Activated CD8-positive, alpha-beta memory T cell treated with anti-CD3 and anti-CD28 coated beads, Interleukin-2, amount 50 U/mL, for 48 hours (primary cell): ENCODE measurements around the gene EPAS1.

Source experiments
- DNase-seq: peaks from one replicate; pipeline ENCODE4 v3.0.0-alpha.2; 2020

EPAS1 gene

DNA sequence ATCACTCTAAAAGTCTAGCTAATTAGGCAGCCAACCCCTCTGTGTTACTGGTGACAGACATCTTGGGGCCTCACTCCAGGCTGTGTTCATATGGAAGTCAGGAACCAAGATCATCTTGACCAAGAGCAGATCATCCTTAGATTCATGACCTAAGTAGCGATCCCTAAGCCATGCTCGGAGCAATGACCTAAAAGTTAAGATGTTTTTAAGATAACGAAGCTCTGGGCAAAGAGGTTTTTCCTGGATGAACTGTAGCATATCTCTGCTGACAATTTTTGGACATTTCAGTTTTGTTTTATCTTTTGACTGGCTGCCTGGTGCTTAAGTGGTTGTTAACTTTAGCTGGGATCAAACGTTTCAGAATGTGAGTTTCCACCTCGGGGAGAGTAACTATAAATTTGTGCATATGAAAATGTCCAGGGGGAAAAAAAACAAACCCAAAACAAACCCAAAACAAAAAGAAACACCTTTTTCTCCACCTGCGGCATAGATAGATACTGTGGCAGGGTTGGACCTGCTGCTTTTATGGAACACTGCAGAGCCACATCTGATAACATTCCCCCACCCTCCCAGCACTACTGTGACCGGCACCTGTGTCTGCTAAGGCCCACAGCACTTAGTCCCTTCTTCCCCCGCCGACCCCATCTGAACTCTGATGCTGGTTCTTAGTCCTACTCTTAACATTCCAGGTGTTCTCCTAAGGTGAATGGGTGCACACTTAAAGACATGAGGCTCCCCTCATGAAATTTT is 45.5 kb downstream of the EPAS1 start:
- no peak for DNase-seq

DNA sequence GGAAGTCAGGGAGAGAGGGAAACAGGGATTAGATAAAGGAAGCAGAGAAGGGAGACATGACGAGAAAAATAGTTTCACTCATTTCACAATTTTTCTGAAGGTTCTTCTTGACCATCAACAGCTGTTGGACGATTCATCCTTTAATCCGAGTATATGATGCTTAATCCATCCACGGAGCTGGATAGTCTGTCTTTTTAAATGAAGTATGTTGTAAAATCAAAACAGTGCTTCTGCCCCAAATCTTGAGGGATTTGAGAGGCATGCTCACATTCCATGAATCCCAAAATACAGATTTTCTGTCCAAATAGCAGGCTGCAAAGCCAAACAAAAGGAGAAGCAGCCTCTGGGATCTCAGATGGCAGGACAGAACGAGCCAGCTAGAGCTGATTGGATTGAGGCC is 47.5 kb downstream of the EPAS1 start:
- no peak for DNase-seq

DNA sequence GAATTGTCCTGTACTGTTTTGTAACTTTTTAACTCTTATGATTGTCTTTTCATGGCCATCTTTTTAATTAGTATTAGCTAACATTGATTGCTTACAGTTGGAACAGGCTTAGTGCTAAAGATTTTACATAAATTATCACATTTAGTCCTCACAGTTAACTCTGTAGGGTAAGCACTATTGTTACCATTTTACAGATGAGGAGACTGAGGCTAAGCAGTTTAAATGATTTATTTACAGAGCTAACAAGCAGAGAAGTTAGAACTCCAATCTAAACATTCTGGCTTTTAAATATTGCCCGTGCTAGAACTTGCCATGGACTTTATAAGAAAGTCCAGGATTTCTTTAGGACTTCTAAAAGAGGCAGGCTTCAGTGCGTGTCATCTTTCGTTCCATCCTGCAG is 48.6 kb downstream of the EPAS1 start:
- DNase-seq: no peak

DNA sequence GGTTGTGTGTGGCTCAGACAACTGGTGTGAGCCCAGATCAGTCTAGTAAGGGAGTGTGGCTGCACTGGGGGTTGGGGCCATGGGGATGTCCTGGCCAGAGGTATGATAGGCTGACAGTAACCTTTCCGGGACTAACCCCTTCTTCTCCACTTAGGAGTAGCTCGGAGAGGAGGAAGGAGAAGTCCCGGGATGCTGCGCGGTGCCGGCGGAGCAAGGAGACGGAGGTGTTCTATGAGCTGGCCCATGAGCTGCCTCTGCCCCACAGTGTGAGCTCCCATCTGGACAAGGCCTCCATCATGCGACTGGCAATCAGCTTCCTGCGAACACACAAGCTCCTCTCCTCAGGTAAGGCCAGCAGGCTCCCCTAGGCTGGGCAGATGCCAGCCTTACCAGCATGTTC is 49.5 kb downstream of the EPAS1 start:
- no peak for DNase-seq

DNA sequence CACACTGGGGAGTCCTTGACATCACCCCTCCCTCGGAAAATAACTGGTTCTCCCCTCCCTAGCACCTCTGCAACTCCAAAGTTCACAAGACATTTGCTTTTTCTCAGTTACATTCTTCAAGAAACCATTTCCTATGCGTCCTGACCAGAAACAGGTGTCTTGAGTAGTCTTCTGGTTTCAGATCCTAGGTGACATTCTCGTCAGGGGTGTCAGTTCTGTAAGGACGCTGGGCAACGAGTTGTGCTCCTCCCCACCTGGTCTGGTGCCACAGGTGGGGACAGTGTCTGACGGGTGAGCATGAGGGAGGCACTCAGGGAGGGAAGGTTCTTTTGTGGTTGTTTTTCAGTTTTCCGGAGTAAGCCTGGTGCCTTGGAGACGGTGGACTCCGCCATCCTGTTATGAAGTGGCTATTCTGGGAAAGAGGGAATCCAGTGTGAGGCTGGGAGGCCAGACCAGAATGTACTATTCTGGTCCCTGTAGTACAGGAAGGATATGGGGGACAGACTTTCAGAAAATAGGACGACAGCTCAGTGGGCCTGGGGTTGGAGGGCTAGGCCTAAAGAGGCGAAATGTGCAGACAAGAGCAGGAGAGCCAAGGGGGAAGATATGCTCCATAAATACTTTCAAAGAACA is 50.6 kb downstream of the EPAS1 start:
- DNase-seq: no peak

DNA sequence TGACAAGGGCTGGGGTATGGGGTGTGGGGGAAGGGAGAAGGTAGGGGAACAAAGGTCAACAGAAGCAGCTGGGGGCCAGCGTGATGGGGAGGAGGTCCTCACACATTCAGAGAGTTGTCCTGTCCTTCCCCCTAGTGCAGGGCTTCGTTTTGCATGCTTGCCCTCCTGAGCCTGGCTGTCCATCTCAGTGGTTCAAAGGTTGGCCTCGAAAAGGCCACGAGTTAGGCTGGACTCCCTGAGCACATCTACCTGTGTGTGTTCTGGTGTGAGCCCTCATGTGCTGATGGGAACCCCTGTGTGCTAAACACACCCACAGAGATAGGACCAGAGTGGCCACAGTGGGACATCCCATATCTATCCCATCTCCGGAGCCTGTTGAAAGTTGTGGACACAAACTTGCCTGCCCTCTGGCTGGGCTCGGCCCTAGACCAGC is 51.9 kb downstream of the EPAS1 start:
- no peak for DNase-seq

DNA sequence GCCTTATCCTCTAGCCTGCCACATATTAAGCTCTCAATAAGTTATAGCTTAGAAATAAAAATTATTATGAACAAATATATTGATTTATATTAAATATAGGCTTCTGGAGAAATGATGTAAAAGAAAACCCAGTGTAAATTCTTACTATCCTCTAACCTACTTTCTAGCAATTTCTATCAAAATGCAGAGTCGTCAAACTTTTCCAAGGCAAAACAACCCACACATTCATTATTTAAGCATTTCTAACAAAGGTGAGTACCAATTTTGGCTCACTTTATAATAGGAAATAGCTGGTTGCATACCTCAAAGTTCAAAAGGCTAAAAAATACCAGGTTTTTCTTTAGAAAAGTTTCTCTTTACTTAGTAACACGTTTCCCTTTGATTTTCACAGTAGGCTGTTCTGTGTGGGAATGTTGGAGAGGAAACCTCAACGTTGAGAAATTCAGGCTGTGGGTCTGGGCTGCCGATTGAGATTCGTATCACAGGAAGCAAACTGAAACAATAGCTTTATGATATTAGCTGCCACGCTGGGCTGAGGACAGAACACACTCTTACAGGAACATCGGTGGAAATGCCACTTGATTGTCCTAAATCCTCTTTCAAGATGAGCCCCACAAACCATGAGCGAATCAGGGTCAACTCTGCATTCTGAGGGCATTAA is 53.0 kb downstream of the EPAS1 start:
- DNase-seq: no peak

DNA sequence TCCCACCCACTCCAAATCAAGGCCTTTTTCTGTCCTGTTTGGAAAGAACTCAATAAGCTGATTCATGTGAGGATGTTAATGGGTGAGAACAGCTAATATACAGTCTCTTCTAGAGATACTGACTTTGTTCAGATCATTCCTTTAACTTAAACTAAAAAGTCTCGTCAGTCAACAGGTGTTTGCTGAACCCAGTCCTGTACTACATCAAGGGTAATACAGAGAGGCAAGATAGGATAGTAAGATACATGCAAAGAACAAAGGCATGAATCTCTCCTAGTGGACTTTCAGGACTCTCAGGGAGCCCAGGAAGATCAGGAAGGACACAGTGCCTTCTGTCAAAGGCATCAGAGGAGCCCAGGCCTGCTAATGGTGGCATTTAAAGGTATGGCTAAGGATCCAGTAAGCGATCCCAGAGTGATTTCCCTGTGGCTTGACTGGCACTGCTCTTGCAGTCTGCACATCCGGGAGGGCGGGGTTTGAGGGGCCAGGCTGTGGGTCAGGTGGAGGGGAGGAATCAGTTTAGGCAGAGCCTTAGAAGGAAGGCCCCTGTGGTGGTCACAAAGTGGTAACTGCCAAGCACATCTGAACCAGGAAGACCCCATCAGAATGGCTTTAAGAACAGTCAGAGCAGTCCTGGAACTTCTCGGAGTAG is 54.0 kb downstream of the EPAS1 start:
- peak; percentile 70 for DNase-seq

DNA sequence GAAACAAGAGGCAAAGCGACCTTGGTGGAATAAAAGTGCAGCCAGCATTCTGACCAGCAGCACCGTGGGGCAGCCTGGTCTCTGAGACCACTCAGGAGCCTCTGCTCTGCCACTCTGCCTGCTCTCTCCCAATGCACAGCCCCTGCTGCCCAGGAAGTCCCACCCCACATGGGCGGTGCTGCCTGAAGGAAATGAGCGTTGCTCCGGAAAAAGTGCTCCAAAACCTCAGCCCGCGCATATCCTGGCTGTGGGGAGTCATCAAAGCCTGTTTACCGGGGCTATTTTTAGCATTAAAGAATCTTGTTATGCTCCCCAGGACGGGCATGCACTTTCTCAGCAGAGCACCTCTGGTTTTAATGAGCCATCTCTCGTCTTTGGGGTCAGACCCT is 54.5 kb downstream of the EPAS1 start:
- peak; percentile 78 for DNase-seq

DNA sequence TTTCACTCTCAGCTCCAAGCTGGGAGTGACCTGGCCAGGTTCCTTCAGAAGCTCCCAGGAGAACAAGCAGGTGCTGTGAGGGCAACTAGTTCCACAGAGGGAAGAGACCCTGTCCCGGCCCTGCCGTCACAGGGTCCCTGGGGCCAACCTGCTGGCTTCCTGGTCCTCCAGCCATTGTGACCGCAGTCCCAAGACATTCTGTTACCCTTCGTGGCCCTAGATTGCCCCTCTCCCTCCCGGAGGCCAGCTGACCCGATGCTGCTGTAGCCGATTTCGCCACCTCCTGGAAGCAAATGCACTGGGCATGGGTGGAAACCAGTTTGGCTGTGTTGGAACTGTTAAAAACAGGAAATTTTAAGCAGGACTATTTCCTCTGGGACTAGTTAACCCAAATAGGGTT is 55.4 kb downstream of the EPAS1 start:
- DNase-seq: no peak

DNA sequence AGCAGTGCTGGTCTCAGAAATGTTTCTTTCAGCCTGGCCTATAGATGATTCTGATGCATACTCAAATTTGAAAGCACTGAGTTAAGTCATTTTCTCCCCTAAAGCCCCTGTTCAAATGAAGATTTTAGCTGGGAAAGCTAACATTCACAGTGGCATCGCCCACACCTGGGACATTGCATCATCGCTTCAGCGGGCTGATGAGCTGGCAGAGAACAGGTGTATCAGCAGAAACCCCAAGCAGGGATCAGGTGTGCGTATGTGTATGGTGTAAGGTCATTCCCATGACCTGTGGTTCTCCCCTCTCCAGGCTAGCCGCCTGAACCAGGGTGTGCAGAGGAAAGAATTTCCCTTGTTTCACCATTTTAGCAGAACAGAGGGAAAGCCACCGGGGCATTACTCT is 56.3 kb downstream of the EPAS1 start:
- DNase-seq: no peak

DNA sequence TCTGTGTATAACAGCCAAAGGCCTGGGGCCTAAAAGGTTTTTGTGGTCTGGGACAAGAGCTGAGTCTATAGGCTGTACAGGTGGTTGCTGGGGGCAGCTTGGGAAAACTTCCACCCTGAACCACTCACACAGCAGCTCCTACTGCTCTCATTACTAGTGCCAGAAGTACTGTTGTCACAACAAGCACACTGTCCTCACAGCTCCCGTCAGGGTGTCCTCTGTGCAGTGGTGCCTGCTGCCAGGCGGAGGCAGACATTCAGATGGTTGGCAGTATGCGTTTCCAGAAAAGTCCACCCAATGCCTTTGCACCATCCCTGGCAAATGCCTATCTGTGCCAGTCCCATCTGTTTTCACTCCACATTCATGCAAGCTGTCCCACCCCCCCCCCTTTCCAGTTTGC is 58.5 kb downstream of the EPAS1 start:
- DNase-seq: no peak

DNA sequence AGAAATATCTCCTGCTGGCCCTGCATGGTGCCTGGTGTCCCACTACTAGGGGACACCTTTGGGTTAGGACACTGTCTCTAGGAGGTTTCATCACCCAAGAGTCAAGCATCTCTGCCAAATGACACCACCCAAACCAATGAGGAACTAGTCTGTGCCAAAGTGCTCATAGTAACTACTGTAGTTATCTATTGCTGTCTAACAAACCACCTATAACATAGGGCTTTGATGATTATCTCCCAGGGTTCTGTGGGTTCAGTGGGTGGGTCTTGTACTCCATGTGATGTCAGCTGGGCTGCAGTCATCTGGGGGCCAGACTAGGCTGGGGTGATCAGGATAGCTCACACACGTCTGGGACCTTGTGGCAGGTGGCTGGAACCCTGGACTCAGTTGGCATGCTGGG is 59.8 kb downstream of the EPAS1 start:
- DNase-seq: no peak

DNA sequence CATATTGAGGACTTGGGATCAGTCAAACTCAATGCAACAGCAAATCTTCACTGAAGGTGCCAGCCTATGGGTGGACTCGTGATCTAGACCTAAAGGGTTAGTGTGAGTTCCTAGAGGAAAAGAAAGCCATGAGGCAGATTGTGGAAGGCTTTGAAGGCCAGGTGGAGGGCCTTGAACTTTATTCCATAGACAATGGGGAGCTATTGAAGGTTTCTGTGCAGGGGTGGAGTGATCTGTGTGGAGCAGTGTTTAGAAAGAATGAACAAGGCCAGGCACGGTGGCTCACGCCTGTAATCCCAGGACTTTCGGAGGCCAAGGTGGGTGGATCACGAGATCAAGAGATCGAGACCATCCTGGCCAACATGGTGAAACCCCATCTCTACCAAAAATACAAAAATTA is 61.5 kb downstream of the EPAS1 start:
- no peak for DNase-seq

DNA sequence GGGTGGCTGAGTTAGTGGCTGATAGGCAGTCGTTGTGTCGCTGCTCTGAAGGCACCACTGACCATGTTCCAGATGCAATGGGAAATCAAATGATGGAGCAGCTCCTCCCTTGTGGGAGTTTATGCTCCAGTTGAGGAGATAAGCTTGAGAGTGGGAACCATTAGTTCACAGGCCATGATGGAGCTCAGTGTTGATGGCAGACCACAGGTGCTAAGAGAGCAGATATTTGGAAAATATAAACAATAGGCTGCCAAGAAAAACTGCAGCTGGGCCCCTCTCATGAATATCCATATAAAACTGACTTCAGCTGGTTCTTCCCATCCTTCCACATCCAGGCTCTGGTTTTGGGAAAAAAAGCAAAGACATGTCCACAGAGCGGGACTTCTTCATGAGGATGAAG is 63.1 kb downstream of the EPAS1 start:
- DNase-seq: no peak

DNA sequence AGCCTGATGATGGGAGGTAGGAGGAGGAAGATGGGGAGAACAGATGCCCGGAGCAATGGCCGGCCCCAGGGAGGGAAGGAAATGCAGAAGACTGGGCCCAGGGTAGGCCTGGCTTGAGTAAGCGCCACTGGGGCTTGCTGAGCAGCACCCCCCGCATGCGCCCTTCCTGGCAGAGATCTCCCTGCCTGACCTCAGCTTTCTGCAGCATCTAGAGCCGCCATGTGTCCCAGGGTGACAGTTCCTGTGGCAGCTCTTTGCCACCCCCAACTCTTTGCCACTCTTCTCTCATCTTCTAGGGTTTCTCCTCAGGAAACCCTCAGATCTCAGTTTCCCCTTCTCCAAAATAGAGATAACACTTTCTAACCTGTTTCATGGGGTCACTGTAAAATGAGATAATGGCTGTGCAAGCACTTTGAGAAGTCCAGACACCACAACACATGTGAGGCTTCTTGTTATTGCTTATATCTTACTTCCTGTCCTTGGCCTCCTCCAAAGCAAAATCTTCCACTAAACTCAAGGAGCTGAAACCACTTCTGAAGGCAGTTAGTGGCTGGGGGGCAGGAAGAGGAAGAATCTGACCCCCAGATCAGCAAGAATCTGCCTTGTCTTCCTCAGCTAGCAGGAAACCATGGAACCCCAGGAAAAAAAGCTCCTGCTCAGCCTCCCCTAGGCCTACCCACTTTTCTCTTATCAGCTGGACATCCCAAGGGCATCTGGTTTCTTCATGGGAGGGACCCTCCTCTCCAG is 64.9 kb downstream of the EPAS1 start:
- no peak for DNase-seq

DNA sequence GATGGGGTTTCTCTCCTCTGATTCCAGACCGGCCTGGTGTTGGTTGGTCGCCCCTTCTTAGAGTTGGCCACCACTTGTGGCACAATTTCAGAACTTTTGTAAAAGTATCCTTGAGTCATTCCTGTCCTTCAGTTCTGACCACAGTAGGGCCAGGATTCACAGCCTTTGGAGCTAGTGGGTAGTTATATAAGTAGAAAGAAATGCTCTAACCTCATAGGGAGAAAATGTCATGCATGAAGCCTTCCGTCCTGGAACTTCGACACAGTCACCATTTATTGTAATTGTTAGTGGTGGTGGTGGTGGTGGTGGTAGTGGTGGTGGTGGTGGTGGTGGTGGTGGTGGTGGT is 65.4 kb downstream of the EPAS1 start:
- no peak for DNase-seq

DNA sequence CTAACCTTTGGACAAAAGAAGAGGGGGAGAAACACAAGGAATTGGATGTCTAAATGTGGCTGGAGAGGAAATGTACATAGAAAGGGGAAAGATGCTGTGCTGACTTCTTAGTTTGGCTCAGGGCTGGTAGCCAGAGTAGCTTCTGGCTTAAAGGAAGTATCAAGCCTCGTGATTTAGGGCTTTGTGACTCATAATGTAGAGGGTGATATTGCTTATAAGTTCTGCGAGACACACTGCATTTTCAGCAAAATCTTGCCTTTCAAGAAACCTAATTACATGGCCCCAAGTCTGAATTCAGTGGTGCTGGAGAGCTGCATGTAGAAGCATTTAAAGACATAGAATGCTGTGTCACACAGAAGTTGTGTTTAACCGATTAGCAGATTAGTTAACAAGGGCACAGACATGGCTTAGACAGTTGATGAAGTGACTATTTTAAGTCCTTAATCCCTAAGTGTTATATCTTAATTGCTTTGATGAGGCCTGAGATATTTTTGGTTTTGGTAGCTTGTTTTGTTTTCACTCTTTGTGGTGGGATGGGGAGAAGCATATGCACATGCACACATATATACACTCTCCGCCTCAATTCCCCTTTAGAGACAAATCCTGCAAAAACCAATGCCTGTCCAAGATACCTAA is 66.4 kb downstream of the EPAS1 start:
- DNase-seq: no peak

DNA sequence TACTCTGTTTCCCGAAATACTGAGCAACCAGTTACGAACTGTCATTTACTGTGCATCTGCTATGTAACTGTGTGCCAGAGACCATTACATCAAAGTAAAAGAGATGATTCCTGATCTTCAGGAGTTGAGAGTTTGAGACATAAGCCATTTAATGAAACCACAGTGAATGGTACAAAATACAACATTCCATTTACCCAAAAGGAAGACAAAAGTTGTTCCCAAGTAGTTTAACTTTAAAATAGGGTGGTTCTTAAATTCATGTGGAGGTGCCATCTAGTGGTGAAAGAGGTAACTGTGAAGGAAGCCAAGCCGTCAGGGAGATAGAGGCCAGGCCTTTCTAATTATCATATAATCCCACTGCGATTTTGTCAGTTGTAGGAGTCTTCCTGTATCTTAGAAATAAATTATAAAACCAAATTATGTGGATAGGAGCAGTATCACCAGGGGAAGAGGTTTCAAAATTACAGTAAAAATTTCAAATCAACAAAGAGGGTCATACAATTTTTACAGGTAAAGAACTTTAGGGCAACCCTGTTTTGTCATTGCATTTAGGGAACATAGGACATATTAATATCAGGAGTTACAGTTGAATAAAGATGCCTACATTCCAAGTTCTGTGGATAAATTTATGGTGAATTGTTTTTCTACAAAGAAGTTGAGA is 67.7 kb downstream of the EPAS1 start:
- no peak for DNase-seq

DNA sequence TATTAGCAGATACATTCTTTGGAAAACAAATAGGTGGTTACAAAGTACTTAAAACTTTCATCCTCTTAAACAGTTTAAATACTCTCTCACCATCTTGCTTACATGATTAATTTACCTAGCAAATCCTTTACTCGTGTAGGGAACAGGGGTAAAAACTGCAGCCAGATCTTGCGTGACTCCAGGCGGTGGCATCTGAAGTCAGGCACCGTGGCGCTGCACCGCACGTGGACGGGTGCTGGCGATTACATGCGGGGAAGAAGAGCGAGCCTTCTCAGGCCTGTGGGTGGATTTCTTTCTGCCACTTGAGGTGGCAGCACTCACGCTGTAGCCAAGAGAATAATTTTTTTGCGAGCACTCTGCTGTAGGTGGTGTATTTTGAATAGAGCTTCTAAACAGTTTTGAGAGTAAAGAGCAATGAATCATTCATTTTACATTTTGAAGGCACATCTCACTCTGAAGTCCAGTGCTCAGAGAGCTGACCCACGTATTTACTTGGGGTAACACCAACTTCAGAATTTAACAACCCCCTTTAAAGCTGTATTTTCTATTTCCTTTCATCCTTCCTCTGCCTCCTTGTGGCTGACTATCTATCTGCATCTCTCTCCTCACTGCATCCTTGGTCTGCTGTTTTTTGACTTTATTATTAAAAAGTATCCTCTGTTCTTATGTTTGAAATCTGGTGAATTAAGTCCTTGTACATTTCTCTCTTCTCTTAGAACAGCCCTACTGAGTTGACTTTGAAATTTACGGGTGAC is 68.9 kb downstream of the EPAS1 start:
- no peak for DNase-seq

DNA sequence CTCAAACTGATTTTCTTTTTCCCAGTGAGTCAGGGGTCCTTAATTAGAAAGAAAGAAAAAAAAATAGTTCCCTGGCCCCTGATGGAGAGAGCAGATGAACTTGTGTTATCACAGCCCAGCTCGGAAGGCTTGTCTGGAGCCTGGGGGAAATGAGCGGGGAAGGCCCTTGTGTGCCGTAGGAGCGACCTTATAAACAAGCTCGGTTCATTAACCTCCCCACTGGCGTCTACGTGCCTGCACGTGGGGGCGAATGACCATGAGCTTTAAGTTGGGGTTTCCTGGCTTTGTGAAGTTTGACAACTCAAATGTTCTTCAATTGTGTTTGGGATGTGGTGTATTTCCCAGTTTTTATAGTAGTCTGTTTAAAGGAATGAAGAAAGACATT is 69.5 kb downstream of the EPAS1 start:
- no peak for DNase-seq
